Prostate gland (tissue), 2 donors: ENCODE results near the gene PLA2G4C. TPM values are rescaled to one million over a fixed set of nuclear protein-coding genes. Genes with fewer than 3 reads are reported as not detected.

Experiments used
- DNase-seq: peaks from one replicate; pipeline ENCODE4 v3.0.0-alpha.2; 2019; ENCODE audit warnings: low spot score
- H3K27ac ChIP-seq, 2 donors: fragments of 200-600 bp; sonication (generic); 2 replicates each; pipeline ENCODE4 v1.5.1; 2017 to 2019
- H3K27me3 ChIP-seq: fragments of 200-600 bp; sonication (generic); replicated peaks from 2 replicates; pipeline ENCODE4 v1.5.1; 2019; ENCODE audit not compliant: insufficient read depth
- H3K36me3 ChIP-seq, 2 donors: fragments of 200-600 bp; sonication (generic); 1 replicate in 1 of 2; 2 replicates in 1 of 2; pipeline versions ENCODE4 v1.5.1 to v1.8.1; 2017 to 2019
- H3K4me1 ChIP-seq: fragments of 200-600 bp; sonication (generic); replicated peaks from 2 replicates; pipeline ENCODE4 v1.5.1; 2019
- H3K4me3 ChIP-seq, 2 donors: fragments of 200-600 bp; sonication (generic); 2 replicates each; pipeline ENCODE4 v1.5.1; 2017 to 2019
- H3K9me3 ChIP-seq: fragments of 200-600 bp; sonication (generic); 2 replicates; pipeline ENCODE4 v1.5.1; 2017
- CTCF ChIP-seq, 4 experiments: fragments of 200-600 bp in 2 of 4; fragments of 450-650 bp in 2 of 4; sonication (generic) in 2 of 4; IDR thresholded peaks; 1 replicate in 3 of 4; 2 replicates in 1 of 4; pipeline ENCODE4 v1.5.1; 2016 to 2019; ENCODE audit warnings: antibody characterized with exemption in 4 of 4, mild to moderate bottlenecking in 2 of 4, moderate library complexity in 2 of 4
- POLR2A ChIP-seq: fragments of 450-650 bp; IDR thresholded peaks from one replicate; pipeline ENCODE4 v1.6.1; 2016; ENCODE audit warnings: antibody characterized with exemption, mild to moderate bottlenecking
- POLR2AphosphoS5 ChIP-seq: sonication (generic); formaldehyde crosslinking; IDR thresholded peaks from one replicate; pipeline ENCODE4 v1.6.1; 2017; ENCODE audit warnings: antibody characterized with exemption
- WGBS: methylation state at CpG from one replicate; pipeline ENCODE4 v1.1.5; 2018; 5-methylcytosine and 5-hydroxymethylcytosine counted together
- intact Hi-C: fragments of 100-400 bp; cut with DNase I; formaldehyde crosslinking; loops from one replicate; pipeline ENCODE4 v1.14.2; 2022
- total RNA-seq, 2 donors: library from RNA; depleted of rRNA; stranded (reverse); fragments of >200 nt; gene quantifications; one replicate each; pipeline ENCODE4 v1.1.0, GENCODE V29; 2016

The PLA2G4C gene
- total RNA-seq, result 10 to 100 TPM; 11.0 to 27.3 TPM

GRCh38 chr19:48110350-48110966 lies at the start of gene PLA2G4C:
Gene PLA2G4C, minus strand, starts transcription at chr19:48110817. Its CDS starts 4,288 bp downstream, at chr19:48106529.
- H3K9me3 ChIP-seq, result no peaks in the 10 kb centered on the region
- H3K4me3 ChIP-seq, result peak within 1 kb of the TSS; percentile 35
- H3K27me3 ChIP-seq, result no peaks in the 10 kb centered on the region
- peak; percentile 79 for TF ChIP-seq POLR2AphosphoS5
- TF ChIP-seq POLR2A, result no peak
- peaks cover 4% of the 10 kb centered on the region for H3K4me1 ChIP-seq
- WGBS, result under 1% methylated on average over 20 of the region's 27 CpGs
- H3K27ac ChIP-seq, result peak within 1 kb of the TSS; percentile 88 to 94
- intact Hi-C loops, result no loop called here
- no peaks in the 10 kb centered on the region for H3K36me3 ChIP-seq
- peak; percentile 74 for DNase-seq

- Histone ChIP-seq H3K9me3 (no peaks in the 10 kb centered on the region), H3K4me3 (no peak overlapping the region), H3K36me3 (peaks cover 0 to 12% of the 10 kb centered on the region in 2 donors), H3K27me3 (no peaks in the 10 kb centered on the region), H3K27ac (no peak overlapping the region), H3K4me1 (no peaks in the 10 kb centered on the region)
- TF ChIP-seq CTCF (IDR thresholded peaks at IDR 0.05) (no peak), POLR2A (no peak), POLR2AphosphoS5 (no peak)
- intact Hi-C loops, result no loop called here
- 83% methylated on average over 12 of the region's 12 CpGs for WGBS
- DNase-seq, result no peak
These were observed 47.7 kb upstream of the PLA2G4C start for GRCh38 chr19:48158210-48158790.

GRCh38 chr19:48154003-48154402 lies 43.4 kb upstream of the PLA2G4C start:
- Histone ChIP-seq H3K4me1 (peaks cover 10% of the 10 kb centered on the region), H3K4me3 (no peak overlapping the region), H3K36me3 (peaks cover 0 to 11% of the 10 kb centered on the region in 2 donors), H3K27me3 (no peaks in the 10 kb centered on the region), H3K9me3 (no peaks in the 10 kb centered on the region), H3K27ac (no peak overlapping the region)
- no peak for TF ChIP-seq POLR2A
- TF ChIP-seq CTCF (IDR thresholded peaks at IDR 0.05), result no peak
- no peak for TF ChIP-seq POLR2AphosphoS5
- no peak for DNase-seq
- intact Hi-C loops, result no loop called here
- 62% methylated on average over 9 of the region's 9 CpGs for WGBS

GRCh38 chr19:48152551-48152950 lies 41.9 kb upstream of the PLA2G4C start:
- no peaks in the 10 kb centered on the region for H3K9me3 ChIP-seq
- DNase-seq, result peak; percentile 53
- intact Hi-C loops, result no loop called here
- no peaks in the 10 kb centered on the region for H3K27me3 ChIP-seq
- no peak overlapping the region for H3K4me3 ChIP-seq
- 27% methylated on average over 8 of the region's 8 CpGs for WGBS
- H3K36me3 ChIP-seq, result peaks cover 0 to under 1% of the 10 kb centered on the region in 2 donors
- no peak overlapping the region for H3K27ac ChIP-seq
- peaks cover 12% of the 10 kb centered on the region for H3K4me1 ChIP-seq
- peak; percentile 75 to 95 (median 87) for TF ChIP-seq CTCF (IDR thresholded peaks at IDR 0.05)
- no peak for TF ChIP-seq POLR2A
- peak; percentile 46 for TF ChIP-seq POLR2AphosphoS5

- Histone ChIP-seq H3K27ac (peak overlapping the region; percentile 49 to 55), H3K4me3 (no peak overlapping the region), H3K9me3 (no peaks in the 10 kb centered on the region), H3K4me1 (peaks cover 12% of the 10 kb centered on the region), H3K27me3 (no peaks in the 10 kb centered on the region), H3K36me3 (no peaks in the 10 kb centered on the region)
- WGBS, result 22% methylated on average over 6 of the region's 6 CpGs
- intact Hi-C loops, result no loop called here
- peak in 1 of 4 experiments; percentile 5 for TF ChIP-seq CTCF (IDR thresholded peaks at IDR 0.05)
- no peak for TF ChIP-seq POLR2A
- peak; percentile 90 for TF ChIP-seq POLR2AphosphoS5
- peak; percentile 83 for DNase-seq
These were observed 38.8 kb upstream of the PLA2G4C start for GRCh38 chr19:48149430-48149829.
